ENCODE data around the gene XRN2. TPM values are rescaled to one million over a fixed set of nuclear protein-coding genes. Genes with fewer than 3 reads are reported as not detected.
"Not testable (repeated sequence)": the region's sequence is repeated elsewhere in the genome, so short reads cannot be mapped to it uniquely, and the experiment has no call there.

The XRN2 gene
- total and polyA plus RNA-seq, 2 donors (not counting 1 experiment from before 2014, with no cell fraction given): 19.0 to 46.2 TPM

DNA sequence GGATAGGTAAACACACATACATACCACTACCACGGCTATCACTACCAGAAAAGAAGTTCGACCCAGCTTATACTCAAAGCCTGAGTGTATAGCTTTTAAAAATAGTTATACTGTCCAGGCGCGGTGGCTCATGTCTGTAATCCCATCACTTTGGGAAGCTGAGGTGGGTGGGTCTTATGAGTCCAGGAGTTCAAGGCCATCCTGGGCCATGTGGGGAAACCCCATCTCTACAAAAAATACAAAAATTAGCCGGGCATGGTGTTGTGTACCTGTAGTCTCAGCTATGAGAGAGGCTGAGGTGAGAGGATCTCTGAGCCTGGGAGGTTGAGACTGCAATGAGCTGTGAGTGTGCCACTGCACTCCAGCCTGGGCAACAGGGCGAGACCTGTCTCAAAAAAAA lies 61.3 kb downstream of the XRN2 start:
- no CpG with 5 or more reads among the region's 6 CpGs for WGBS (ENCODE audit: insufficient coverage)
- H3K4me1 ChIP-seq (ENCODE audit: control insufficient read depth in 2 of 2, insufficient read depth in 2 of 2, low read length in 2 of 2): no peaks in the 10 kb centered on the region
- Mint-ChIP-seq H3K4me1 (no peaks in the 10 kb centered on the region), H3K27ac (no peak overlapping the region), H3K27me3 (no peaks in the 10 kb centered on the region), H3K4me3 (no peak overlapping the region), H3K9me3 (ENCODE audit: insufficient read depth) (no peaks in the 10 kb centered on the region)
- no peaks in the 10 kb centered on the region for H3K27me3 ChIP-seq (replicated peaks in 1 of 4; ENCODE audit: control extremely low read depth in 1 of 4, control insufficient read depth in 3 of 4, insufficient read depth in 4 of 4, low read length in 3 of 4)
- H3K4me2 ChIP-seq (replicated peaks; ENCODE audit: low read depth, low read length, poor library complexity, severe bottlenecking): no peak overlapping the region
- no peaks in the 10 kb centered on the region for H3K9me3 ChIP-seq (ENCODE audit: control extremely low read depth in 1 of 3, control insufficient read depth in 2 of 3, insufficient read depth in 1 of 3, low read length in 2 of 3)
- H3K79me2 ChIP-seq (ENCODE audit: control insufficient read depth, insufficient read depth, low read length): no peaks in the 10 kb centered on the region
- H2AFZ ChIP-seq (ENCODE audit: insufficient read depth, low read depth, low read length, poor library complexity, severe bottlenecking): no peak overlapping the region
- no peak for DNase-seq
- H4K20me1 ChIP-seq (ENCODE audit: control insufficient read depth, insufficient read depth, low read length, poor library complexity, severe bottlenecking): no peaks in the 10 kb centered on the region
- H3K36me3 ChIP-seq (replicated peaks in 1 of 2; ENCODE audit: control extremely low read depth in 1 of 2, control insufficient read depth in 1 of 2, extremely low read depth in 1 of 2, insufficient read depth in 2 of 2, low read length in 1 of 2): peaks cover 14 to 61% of the 10 kb centered on the region in 2 experiments
- ChIA-PET CTCF (no interaction called here), POLR2A (no interaction called here)
- no peak overlapping the region for H3K9ac ChIP-seq (ENCODE audit: low read length)
- ATAC-seq (ENCODE audit: low read depth): no peak
- TF ChIP-seq, protein P1, sequence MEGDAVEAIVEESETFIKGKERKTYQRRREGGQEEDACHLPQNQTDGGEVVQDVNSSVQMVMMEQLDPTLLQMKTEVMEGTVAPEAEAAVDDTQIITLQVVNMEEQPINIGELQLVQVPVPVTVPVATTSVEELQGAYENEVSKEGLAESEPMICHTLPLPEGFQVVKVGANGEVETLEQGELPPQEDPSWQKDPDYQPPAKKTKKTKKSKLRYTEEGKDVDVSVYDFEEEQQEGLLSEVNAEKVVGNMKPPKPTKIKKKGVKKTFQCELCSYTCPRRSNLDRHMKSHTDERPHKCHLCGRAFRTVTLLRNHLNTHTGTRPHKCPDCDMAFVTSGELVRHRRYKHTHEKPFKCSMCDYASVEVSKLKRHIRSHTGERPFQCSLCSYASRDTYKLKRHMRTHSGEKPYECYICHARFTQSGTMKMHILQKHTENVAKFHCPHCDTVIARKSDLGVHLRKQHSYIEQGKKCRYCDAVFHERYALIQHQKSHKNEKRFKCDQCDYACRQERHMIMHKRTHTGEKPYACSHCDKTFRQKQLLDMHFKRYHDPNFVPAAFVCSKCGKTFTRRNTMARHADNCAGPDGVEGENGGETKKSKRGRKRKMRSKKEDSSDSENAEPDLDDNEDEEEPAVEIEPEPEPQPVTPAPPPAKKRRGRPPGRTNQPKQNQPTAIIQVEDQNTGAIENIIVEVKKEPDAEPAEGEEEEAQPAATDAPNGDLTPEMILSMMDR (IDR thresholded peaks at IDR 0.05): no peak
- no peak for TF ChIP-seq EZH2 (IDR thresholded peaks at IDR 0.05; ENCODE audit: borderline replicate concordance, insufficient read depth, low read depth, low read length, poor library complexity, severe bottlenecking)
- H3K4me3 ChIP-seq (ENCODE audit: control extremely low read depth in 1 of 5, extremely low read depth in 1 of 5, insufficient read depth in 1 of 5, low read depth in 2 of 5, low read length in 4 of 5): no peak overlapping the region
- intact Hi-C loops (cut with micrococcal nuclease): no loop called here
- no peak overlapping the region for H3K27ac ChIP-seq (ENCODE audit: low read length in 2 of 2)

DNA sequence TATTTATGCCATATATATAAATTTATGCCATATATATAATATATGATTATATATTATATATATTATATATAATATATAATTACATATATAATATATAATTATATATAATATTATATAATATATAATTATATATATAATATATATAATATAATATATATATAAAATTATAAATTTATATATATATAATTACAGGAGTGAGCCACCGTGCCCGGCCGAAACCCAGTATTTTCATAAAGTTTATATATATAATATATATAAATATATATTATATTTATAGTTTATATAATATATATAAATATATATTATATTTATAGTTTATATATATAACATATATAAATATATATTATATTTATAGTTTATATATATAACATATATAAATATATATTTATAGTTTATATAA lies 62.6 kb downstream of the XRN2 start:
- Histone ChIP-seq H3K27ac (ENCODE audit: low read length in 2 of 2) (no peak overlapping the region), H3K4me2 (replicated peaks; ENCODE audit: low read depth, low read length, poor library complexity, severe bottlenecking) (no peak overlapping the region), H3K4me3 (ENCODE audit: control extremely low read depth in 1 of 5, extremely low read depth in 1 of 5, insufficient read depth in 1 of 5, low read depth in 2 of 5, low read length in 4 of 5) (no peak overlapping the region), H3K79me2 (ENCODE audit: control insufficient read depth, insufficient read depth, low read length) (no peaks in the 10 kb centered on the region), H4K20me1 (ENCODE audit: control insufficient read depth, insufficient read depth, low read length, poor library complexity, severe bottlenecking) (peaks cover 3% of the 10 kb centered on the region), H3K27me3 (replicated peaks in 1 of 4; ENCODE audit: control extremely low read depth in 1 of 4, control insufficient read depth in 3 of 4, insufficient read depth in 4 of 4, low read length in 3 of 4) (no peaks in the 10 kb centered on the region), H3K9me3 (ENCODE audit: control extremely low read depth in 1 of 3, control insufficient read depth in 2 of 3, insufficient read depth in 1 of 3, low read length in 2 of 3) (no peaks in the 10 kb centered on the region), H3K9ac (ENCODE audit: low read length) (no peak overlapping the region), H3K36me3 (replicated peaks in 1 of 2; ENCODE audit: control extremely low read depth in 1 of 2, control insufficient read depth in 1 of 2, extremely low read depth in 1 of 2, insufficient read depth in 2 of 2, low read length in 1 of 2) (peaks cover 8 to 52% of the 10 kb centered on the region in 2 experiments), H2AFZ (ENCODE audit: insufficient read depth, low read depth, low read length, poor library complexity, severe bottlenecking) (no peak overlapping the region), H3K4me1 (ENCODE audit: control insufficient read depth in 2 of 2, insufficient read depth in 2 of 2, low read length in 2 of 2) (no peaks in the 10 kb centered on the region)
- no CpG with 5 or more reads among the region's 3 CpGs for WGBS (ENCODE audit: insufficient coverage)
- H3K4me3 Mint-ChIP-seq: no peak overlapping the region
- no peaks in the 10 kb centered on the region for H3K4me1 Mint-ChIP-seq
- intact Hi-C loops (cut with micrococcal nuclease): no loop called here
- no peaks in the 10 kb centered on the region for H3K9me3 Mint-ChIP-seq (ENCODE audit: insufficient read depth)
- no peak overlapping the region for H3K27ac Mint-ChIP-seq
- no peaks in the 10 kb centered on the region for H3K27me3 Mint-ChIP-seq
- ChIA-PET POLR2A (no interaction called here), CTCF (no interaction called here)
- DNase-seq (no peak), ATAC-seq (ENCODE audit: low read depth) (no peak)
- TF ChIP-seq, protein P1 (IDR thresholded peaks at IDR 0.05): no peak
- TF ChIP-seq EZH2 (IDR thresholded peaks at IDR 0.05; ENCODE audit: borderline replicate concordance, insufficient read depth, low read depth, low read length, poor library complexity, severe bottlenecking): no peak

DNA sequence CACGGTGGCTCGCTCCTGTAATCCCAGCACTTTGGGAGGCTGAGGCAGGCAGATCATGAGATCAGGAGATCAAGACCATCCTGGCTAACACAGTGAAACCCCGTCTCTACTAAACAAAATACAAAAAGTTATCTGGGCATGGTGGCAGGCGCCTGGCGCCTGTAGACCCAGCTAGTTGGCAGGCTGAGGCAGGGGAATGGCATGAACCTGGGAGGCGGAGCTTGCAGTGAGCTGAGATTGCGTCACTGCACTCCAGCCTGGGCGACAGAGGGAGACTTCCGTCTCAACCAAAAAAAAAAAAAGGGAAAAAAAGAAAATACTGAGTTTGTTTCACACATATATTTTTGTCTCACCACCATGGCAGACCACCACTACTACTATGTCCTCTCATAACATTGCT lies 63.1 kb downstream of the XRN2 start:
- H4K20me1 ChIP-seq (ENCODE audit: control insufficient read depth, insufficient read depth, low read length, poor library complexity, severe bottlenecking); H3K4me2 ChIP-seq (replicated peaks; ENCODE audit: low read depth, low read length, poor library complexity, severe bottlenecking); H3K27me3 Mint-ChIP-seq; POLR2A ChIA-PET; H3K4me3 Mint-ChIP-seq; ATAC-seq (ENCODE audit: low read depth); H3K9me3 Mint-ChIP-seq (ENCODE audit: insufficient read depth); H3K79me2 ChIP-seq (ENCODE audit: control insufficient read depth, insufficient read depth, low read length); H3K27ac ChIP-seq (ENCODE audit: low read length in 2 of 2); H3K9ac ChIP-seq (ENCODE audit: low read length); intact Hi-C loops (cut with micrococcal nuclease); H3K4me3 ChIP-seq (ENCODE audit: control extremely low read depth in 1 of 5, extremely low read depth in 1 of 5, insufficient read depth in 1 of 5, low read depth in 2 of 5, low read length in 4 of 5); H3K9me3 ChIP-seq (ENCODE audit: control extremely low read depth in 1 of 3, control insufficient read depth in 2 of 3, insufficient read depth in 1 of 3, low read length in 2 of 3); H3K4me1 Mint-ChIP-seq; H3K27ac Mint-ChIP-seq; CTCF ChIA-PET; H2AFZ ChIP-seq (ENCODE audit: insufficient read depth, low read depth, low read length, poor library complexity, severe bottlenecking); DNase-seq; H3K4me1 ChIP-seq (ENCODE audit: control insufficient read depth in 2 of 2, insufficient read depth in 2 of 2, low read length in 2 of 2); H3K27me3 ChIP-seq (replicated peaks in 1 of 4; ENCODE audit: control extremely low read depth in 1 of 4, control insufficient read depth in 3 of 4, insufficient read depth in 4 of 4, low read length in 3 of 4): not testable (repeated sequence)
- 100% methylated on average over 2 of the region's 9 CpGs for WGBS (ENCODE audit: insufficient coverage)
- H3K36me3 ChIP-seq (replicated peaks in 1 of 2; ENCODE audit: control extremely low read depth in 1 of 2, control insufficient read depth in 1 of 2, extremely low read depth in 1 of 2, insufficient read depth in 2 of 2, low read length in 1 of 2): peaks cover 8 to 53% of the 10 kb centered on the region in 2 experiments
